ENCODE results near the gene RAI1.
A peak's percentile ranks its signal among the peaks of the same experiment; 100 is the strongest.

The RAI1 gene

GRCh38 chr17:17788967-17789366, 107.7 kb downstream of the RAI1 start:
- no peak for DNase-seq

GRCh38 chr17:17789410-17789809, 108.2 kb downstream of the RAI1 start:
- DNase-seq, result no peak

GRCh38 chr17:17789828-17790636, 108.8 kb downstream of the RAI1 start:
- DNase-seq, result no peak

GRCh38 chr17:17790637-17791464, 109.6 kb downstream of the RAI1 start:
- DNase-seq, result no peak

GRCh38 chr17:17792037-17792550, 110.8 kb downstream of the RAI1 start:
- DNase-seq, result no peak

- DNase-seq, result peak; percentile 53
These were observed 111.5 kb downstream of the RAI1 start for GRCh38 chr17:17792551-17793377.

- DNase-seq, result no peak
These were observed 112.3 kb downstream of the RAI1 start for GRCh38 chr17:17793378-17794214.

- no peak for DNase-seq
These were observed 113.1 kb downstream of the RAI1 start for GRCh38 chr17:17794382-17794781.

GRCh38 chr17:17795296-17795695, 114.0 kb downstream of the RAI1 start:
- no peak for DNase-seq

- DNase-seq, result no peak
These were observed 114.9 kb downstream of the RAI1 start for GRCh38 chr17:17795946-17796786.

GRCh38 chr17:17796787-17797061, 115.5 kb downstream of the RAI1 start:
- no peak for DNase-seq

GRCh38 chr17:17797119-17797809, 116.0 kb downstream of the RAI1 start:
- no peak for DNase-seq

- no peak for DNase-seq
These were observed 116.8 kb downstream of the RAI1 start for GRCh38 chr17:17798010-17798556.

GRCh38 chr17:17798573-17799255, 117.5 kb downstream of the RAI1 start:
- no peak for DNase-seq

GRCh38 chr17:17800504-17801021, 119.3 kb downstream of the RAI1 start:
- no peak for DNase-seq

GRCh38 chr17:17801800-17802481, 120.7 kb downstream of the RAI1 start:
- DNase-seq, result no peak

GRCh38 chr17:17804007-17804406, 122.7 kb downstream of the RAI1 start:
- no peak for DNase-seq

- DNase-seq, result no peak
These were observed 124.3 kb downstream of the RAI1 start for GRCh38 chr17:17805575-17805974.

- no peak for DNase-seq
These were observed 124.8 kb downstream of the RAI1 start for GRCh38 chr17:17806035-17806434.
